ENCODE data around the gene DTX2.
"Not testable (repeated sequence)": the region's sequence is repeated elsewhere in the genome, so short reads cannot be mapped to it uniquely, and the experiment has no call there.

GRCh38 chr7:76421097-76421496 is 40.4 kb upstream of the DTX2 start:
- TF ChIP-seq CTCF, POLR2A (IDR thresholded peaks at IDR 0.05): not testable (repeated sequence)

Measured in right lobe of liver (tissue), 4 donors.